ENCODE measurements around the gene ARHGAP9.

- TF ChIP-seq EZH2phosphoT487 (IDR thresholded peaks at IDR 0.05; ENCODE audit: insufficient read depth, low read depth): no peak
- TF ChIP-seq EZH2 (IDR thresholded peaks at IDR 0.05; ENCODE audit: insufficient read depth, poor library complexity, severe bottlenecking): no peak
These were observed 44.4 kb downstream of the ARHGAP9 start for GRCh38 chr12:57435293-57435692.

Data from GM23248 (cell line).